HG03457 (cell line): ENCODE data around the gene IDH3A.

Experiments used
- ATAC-seq: cut with Tn5 transposase; IDR thresholded peaks from one replicate; pipeline ENCODE4 v1.9.1; 2021; ENCODE audit warnings: moderate number of reproducible peaks; ENCODE audit not compliant: unreplicated experiment

Gene IDH3A

DNA sequence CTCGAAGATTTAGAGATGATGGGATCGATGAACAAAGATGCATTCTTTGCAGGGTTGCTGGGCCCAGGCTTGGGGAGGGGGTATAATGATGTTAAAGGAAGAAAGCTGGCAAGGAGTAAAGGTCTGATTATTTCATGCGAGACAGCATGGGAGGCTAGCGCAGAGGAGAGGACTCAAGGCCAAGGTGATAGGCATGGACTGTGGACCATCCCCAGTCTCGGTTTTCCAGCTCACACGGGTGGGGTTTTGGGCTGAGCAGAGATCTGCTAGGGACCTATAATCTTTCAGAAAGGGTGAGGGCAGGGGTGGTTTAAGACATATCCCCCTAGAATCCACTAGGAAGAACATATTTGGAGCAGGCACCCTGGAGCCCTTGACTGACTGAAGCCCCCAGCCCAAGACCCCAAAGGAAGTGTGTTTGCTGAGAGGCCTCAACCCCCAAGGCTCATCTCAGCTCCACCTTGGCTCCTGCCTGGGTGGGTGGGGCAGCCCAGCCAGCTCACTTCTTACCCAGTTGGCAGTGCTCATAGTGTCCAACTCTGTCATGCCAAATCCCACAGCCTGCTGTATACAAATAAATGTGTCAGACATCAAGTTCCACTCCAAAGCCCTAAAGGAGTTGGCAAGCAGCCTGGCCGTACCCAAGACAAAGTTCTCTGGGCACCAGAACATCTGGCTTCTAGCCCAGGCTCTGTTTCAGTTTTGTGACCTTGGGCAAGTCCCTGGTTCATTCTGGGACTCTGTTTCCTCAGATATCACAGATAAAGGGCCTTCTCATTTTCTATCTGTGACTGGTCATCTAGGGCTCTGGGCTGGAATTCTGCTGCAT, 67.3 kb downstream of the IDH3A start:
- ATAC-seq, result no peak

DNA sequence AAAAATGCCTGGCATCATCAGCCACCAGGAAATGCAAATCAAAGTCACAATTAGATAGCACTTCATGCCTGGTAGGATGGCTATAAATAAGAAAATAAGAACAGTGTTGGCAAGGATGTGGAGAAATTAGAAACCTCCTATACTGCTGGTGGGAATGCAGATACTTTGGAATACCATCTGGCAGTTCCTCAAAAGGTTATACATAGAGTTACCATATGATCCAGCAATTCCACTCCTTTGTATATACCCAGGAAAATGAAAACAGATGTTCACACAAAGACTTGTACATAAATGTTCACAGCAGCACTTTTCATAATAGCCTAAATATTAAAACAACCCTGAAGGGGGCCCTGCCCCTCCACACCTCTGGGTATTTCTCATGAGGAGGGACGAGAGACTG, 71.6 kb downstream of the IDH3A start:
- no peak for ATAC-seq
